HG03280 (cell line): ENCODE results near the gene SLC1A3.
"Not testable (repeated sequence)": the region's sequence is repeated elsewhere in the genome, so short reads cannot be mapped to it uniquely, and the experiment has no call there.

Source experiments
- ATAC-seq: cut with Tn5 transposase; IDR thresholded peaks from one replicate; pipeline ENCODE4 v1.9.1; 2021; ENCODE audit warnings: mild to moderate bottlenecking, moderate library complexity; ENCODE audit not compliant: unreplicated experiment

Gene SLC1A3

GRCh38 chr5:36630201-36631145 is 24.1 kb downstream of the SLC1A3 start:
- ATAC-seq, result no peak

- ATAC-seq, result no peak
Measured at GRCh38 chr5:36631154-36631553, 24.7 kb downstream of the SLC1A3 start.

DNA sequence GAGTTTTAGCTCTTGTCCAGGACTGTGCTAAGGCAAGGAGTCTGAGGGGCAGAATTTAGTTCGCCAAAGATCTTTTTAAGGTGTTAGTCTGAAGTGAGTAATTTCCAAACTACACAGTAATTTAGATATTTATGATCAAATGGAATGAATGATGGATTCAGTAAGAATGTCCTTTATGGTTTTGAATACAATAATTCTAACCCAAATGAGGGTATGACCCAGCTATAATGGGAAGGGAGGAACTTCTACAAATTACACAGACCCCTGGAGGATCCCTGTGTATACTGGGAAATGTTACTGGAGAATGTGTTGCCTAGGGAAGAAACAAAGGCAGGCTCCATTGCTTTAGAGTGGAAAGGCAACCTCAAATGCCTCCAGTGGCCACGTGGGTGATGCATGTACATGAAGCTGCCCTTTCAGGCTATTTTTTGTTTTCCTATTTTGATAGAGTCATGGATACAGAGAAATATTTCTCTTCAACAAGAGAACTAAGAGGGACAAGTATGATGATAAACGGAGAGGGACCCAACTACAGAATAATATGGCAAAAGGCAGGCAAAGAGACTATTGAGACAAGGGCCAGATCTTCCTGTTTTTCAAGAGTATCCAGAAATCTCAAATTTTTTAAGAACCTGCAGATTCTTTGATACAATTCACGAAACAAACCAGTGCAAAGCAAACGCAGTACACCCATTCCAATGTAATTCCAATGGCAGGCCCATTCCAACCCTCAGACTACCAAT is 25.4 kb downstream of the SLC1A3 start:
- ATAC-seq, result no peak

DNA sequence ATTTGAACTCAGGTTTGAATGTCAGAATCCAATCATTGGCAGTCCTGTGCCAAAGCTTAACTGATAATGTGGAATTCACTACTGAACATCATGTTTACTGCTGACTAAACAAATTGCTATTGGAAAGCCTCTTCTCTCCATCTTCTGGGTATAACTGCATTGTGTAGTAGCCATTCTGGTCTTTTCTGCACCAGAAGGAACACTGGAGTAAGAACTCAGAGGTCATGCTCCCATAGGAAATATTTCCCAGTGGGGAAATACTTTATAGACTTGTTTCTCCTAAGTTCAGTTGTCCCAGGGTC is 25.9 kb downstream of the SLC1A3 start:
- no peak for ATAC-seq

- no peak for ATAC-seq
Measured at GRCh38 chr5:36635721-36636390, 29.4 kb downstream of the SLC1A3 start.

DNA sequence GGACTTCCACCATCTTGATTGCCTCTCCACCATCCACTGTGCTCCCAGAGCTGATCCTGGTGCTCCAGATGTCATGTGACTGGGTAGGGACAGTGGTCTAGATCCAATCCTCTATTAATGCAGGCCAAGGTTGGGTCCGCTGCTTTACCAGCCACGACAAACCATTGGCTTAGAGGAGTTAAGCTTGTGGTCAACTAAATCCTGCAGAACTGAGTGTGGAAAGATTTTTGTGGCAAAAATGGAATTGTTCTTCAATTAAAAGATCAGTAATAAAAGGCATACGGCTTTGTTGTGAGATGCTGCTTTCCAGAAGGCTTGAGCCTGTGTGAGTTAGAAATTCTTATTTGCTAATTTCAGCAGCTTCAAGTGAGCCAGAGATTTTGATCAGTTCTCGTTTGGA is 30.7 kb downstream of the SLC1A3 start:
- no peak for ATAC-seq

DNA sequence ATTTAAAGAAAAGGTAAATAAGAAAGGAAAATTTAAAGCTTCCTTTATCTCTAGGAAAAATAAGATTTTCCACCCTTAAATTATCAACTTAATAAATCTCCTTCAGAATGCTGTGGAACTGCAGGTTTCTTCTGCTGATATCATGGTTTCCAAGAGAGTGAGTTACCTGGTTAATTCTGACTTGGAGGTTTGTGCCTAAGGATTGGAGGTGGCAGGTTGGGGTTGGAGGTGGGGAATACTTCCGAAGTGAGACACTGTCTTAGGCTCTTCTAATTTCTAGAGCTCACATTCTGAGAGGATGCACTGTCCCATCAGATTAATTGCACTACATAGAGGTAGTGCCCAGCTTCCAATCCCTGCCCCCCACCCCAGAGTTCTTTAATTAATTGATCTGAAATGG is 31.1 kb downstream of the SLC1A3 start:
- ATAC-seq, result no peak

DNA sequence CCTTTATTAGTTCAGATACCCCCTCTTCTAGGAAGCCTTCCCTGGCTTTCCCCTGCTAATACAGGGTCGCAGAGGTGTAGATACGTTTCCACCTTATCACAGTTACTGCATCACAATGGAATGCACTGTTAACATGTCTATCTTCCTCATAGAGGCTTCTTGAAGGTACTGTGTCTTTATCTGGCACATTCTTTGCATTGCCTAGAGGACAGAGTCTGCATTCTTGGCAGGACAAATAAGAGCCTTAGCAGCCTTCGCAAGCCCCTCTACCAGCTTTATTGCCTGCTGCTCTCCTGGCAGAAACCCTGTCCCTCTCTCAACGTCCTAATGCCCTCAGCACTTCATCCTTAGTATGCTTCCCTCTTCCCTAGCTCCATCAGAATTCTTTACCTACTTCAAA is 31.6 kb downstream of the SLC1A3 start:
- ATAC-seq, result no peak

GRCh38 chr5:36640949-36641348 is 34.5 kb downstream of the SLC1A3 start:
- ATAC-seq, result no peak

GRCh38 chr5:36641431-36641830 is 35.0 kb downstream of the SLC1A3 start:
- ATAC-seq, result no peak

GRCh38 chr5:36642089-36642488 is 35.7 kb downstream of the SLC1A3 start:
- ATAC-seq, result no peak

DNA sequence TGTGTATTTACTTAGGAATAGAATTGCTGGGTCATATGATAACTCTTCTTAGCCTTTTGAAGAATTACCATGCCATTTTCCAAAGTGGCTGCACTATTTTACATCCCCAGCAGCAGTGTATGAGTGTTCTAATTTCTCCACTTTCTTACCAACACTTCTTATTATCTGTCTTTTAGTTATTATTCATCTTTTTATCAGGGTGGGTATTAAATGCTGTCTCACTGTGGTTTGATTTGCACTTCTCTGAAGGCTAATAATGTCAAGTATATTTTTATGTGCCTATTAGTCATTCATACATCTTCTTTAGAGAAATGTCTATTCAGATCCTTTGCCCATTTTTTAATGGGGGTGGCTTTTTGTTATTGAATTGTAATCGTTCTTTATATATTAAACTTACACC is 36.8 kb downstream of the SLC1A3 start:
- no peak for ATAC-seq

DNA sequence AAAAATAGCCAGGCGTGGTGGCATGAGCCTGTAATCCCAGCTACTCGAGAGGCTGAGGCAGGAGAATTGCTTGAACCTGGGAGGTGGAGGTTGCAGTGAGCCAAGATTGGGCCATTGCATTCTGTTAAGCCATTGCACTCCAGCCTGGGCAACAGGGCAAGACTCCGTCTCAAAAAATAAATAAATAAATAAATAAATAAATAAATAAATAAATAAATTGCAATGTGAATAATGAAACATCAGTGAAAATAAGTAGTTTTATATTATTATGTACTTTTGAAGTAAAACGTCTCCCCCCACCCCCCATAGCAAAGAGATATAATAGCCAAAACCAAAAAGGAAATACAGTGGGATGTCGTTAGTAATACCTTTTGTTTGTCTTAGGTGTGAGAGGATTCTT is 37.4 kb downstream of the SLC1A3 start:
- ATAC-seq, result not testable (repeated sequence)

DNA sequence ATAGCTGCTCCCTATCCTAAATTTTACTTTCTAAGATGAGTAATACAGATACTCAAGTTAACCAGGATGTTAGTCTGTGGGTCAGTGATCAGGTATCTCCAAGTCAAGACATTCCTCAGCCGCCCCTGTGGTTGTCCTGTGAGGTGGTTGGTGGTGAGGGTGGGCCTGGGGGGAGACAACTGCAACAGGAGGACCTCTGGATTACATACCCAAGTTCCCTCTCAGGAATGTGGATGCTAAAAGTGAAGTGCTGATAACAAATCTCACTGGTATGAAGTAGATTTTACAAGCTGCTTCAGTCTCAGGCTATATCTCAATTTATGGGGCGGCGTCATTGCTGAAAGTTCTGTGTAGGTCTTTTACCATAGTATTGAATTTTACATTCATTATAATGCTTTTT is 38.3 kb downstream of the SLC1A3 start:
- no peak for ATAC-seq

DNA sequence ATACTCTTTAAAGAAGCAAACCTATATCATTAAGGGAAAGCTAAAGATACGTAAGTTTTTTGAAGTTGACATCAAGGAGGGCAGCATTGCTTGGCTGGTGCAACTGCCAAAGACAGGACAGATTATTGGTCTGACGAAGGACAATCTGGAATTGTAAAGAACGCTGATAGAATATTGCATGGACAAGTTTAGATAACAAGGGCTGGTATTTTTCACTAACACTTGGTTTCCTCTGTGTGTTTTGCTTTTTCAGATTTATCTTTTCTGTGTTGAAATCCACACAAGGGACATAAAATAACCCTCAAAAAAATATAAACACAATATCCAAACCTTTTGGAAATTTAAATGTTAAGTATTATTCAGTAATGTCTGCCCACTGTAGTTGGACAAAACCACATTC is 39.7 kb downstream of the SLC1A3 start:
- ATAC-seq, result no peak

DNA sequence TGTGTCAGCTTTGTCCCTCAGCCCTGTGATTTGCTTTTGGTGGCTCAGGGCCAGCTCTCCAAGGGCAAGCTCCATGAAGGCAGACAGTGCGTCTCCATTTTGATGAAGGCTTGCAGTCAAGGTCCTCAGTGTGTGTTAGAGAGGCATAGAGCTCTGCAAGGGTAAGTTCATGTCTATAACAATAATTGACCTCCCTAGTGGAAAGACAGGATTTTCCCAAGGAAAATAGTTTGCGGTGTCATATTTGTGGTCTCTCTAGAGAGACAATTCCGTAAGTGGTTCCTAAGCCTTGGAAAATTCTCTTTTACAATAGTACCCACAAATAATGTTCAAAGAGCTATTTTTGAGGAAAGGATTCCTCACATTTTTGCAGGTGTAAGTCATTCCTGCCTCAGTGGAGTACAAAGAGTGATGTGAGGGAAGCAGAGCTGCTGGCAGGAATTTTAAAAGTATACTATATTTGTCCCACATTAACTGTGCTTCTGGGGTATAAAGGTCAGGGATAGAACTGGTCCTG is 40.2 kb downstream of the SLC1A3 start:
- no peak for ATAC-seq

DNA sequence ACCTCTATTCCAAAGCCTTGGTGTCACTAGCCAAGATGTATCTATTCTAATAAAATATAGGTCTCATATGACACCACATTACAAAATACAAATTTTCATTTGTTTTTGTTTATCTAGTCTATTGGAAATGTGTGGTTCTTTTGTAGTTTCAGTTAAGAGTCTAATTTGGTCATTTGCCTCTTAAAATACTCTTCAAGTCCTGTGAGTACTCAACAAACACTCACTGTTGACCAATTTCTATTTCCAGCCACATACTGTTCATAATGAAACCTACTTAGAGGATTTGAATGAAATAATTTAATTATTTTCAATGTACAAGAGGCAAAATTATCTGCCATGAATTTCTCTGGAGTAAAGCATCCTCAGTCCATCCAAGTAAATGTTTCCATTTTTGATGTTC is 40.6 kb downstream of the SLC1A3 start:
- ATAC-seq, result no peak

- ATAC-seq, result no peak
Measured at GRCh38 chr5:36648426-36648825, 42.0 kb downstream of the SLC1A3 start.

GRCh38 chr5:36651761-36652685 is 45.6 kb downstream of the SLC1A3 start:
- no peak for ATAC-seq

GRCh38 chr5:36653044-36653705 is 46.8 kb downstream of the SLC1A3 start:
- no peak for ATAC-seq
